Activated CD8-positive, alpha-beta T cell treated with anti-CD3 and anti-CD28 coated beads for 36 hours (primary cell): Measurements from ENCODE around the gene AARS2. TPM values are rescaled to one million over a fixed set of nuclear protein-coding genes. Genes with fewer than 3 reads are reported as not detected.

Experiments
- ATAC-seq: fragments of 200-7000 bp; cut with Tn5 transposase; one replicate; pipeline ENCODE4 v1.10.0; 2021; ENCODE audit warnings: mild to moderate bottlenecking, moderate library complexity
- CTCF ChIA-PET: fragments of 350-600 bp; sonication (Branson Sonifier 250); formaldehyde crosslinking; loops from one replicate; lab custom pipeline; 2021; ENCODE audit warnings: antibody characterized with exemption; lab: Charles Lee
- POLR2A ChIA-PET: fragments of 350-600 bp; sonication (Branson Sonifier 250); formaldehyde crosslinking; loops from one replicate; lab custom pipeline; 2021; ENCODE audit warnings: antibody characterized with exemption; lab: Charles Lee
- DNase-seq: peaks from one replicate; pipeline ENCODE4 v3.0.0-alpha.2; 2020
- H3K27ac Mint-ChIP-seq: one replicate; pipeline ENCODE4 v1.8.0; 2021; ENCODE audit warnings: mild to moderate bottlenecking, mixed read lengths
- H3K27me3 Mint-ChIP-seq: one replicate; pipeline ENCODE4 v1.8.0; 2021; ENCODE audit warnings: mixed read lengths
- H3K36me3 Mint-ChIP-seq: one replicate; pipeline ENCODE4 v1.8.0; 2021; ENCODE audit warnings: low read depth, mixed read lengths
- H3K4me1 Mint-ChIP-seq: one replicate; pipeline ENCODE4 v1.8.0; 2021; ENCODE audit warnings: low read depth, mixed read lengths
- H3K4me3 Mint-ChIP-seq: one replicate; pipeline ENCODE4 v1.8.0; 2021; ENCODE audit warnings: mild to moderate bottlenecking, moderate library complexity, mixed read lengths
- H3K9me3 Mint-ChIP-seq: one replicate; pipeline ENCODE4 v1.8.0; 2021; ENCODE audit warnings: mixed read lengths
- intact Hi-C: fragments of 100-400 bp; cut with micrococcal nuclease; formaldehyde crosslinking; loops from one replicate; pipeline ENCODE4 v1.10.0; 2022
- total RNA-seq, 2 experiments: library from RNA; stranded (reverse); gene quantifications; one replicate each; pipeline ENCODE4 v1.2.3, GENCODE V29; 2021
- TF ChIP-seq, protein P1 (sequence below): fragments of 200-600 bp; IDR thresholded peaks from one replicate; pipeline ENCODE4 v1.8.0; 2022; ENCODE audit warnings: antibody characterized with exemption, mild to moderate bottlenecking

The AARS2 gene
- total RNA-seq, 2 experiments from 2014 or later, result 16.2 to 16.3 TPM

DNA sequence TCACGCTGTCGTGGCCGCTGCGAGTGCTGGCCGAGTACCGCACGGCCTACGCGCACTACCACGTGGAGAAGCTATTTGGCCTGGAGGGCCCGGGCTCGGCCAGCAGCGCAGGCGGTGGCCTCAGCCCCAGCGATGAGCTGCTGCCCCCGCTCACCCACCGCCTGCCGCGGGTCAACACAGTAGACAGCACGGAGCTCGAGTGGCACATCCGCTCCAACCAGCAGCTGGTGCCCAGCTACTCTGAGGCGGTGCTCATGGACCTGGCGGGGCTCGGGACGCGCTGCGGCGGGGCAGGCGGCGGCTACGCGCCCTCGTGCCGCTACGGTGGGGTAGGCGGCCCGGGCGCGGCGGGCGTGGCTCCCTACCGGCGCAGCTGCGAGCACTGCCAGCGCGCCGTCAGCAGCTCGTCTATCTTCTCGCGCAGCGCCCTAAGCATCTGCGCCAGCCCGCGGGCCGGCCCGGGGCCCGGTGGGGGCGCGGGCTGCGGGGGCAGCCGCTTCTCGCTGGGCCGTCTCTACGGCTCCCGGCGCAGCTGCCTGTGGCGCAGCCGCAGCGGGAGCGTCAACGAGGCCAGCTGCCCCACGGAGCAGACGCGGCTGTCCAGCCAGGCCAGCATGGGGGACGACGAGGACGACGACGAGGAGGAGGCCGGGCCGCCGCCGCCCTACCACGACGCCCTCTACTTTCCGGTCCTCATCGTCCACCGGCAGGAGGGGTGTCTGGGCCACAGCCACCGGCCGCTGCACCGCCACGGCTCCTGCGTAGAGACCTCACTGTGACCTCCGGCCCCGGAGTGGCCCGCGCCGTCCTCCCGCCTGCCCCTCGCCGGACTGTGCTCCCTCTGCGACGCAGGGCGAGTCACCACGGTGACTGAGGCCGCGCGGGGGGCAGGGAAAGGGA lies 37.1 kb downstream of the AARS2 start:
- H3K27me3 Mint-ChIP-seq, result peaks cover 49% of the 10 kb centered on the region
- H3K4me3 Mint-ChIP-seq, result no peak overlapping the region
- ATAC-seq (peak; percentile 78), DNase-seq (peak; percentile 39)
- H3K4me1 Mint-ChIP-seq, result peaks cover 3% of the 10 kb centered on the region
- ChIA-PET POLR2A (interaction anchor here (0.6 to 1.1 kb wide), 3 partner anchors 31 to 893 kb away, joined by 3 read pairs; no protein-coding TSS in a partner anchor), CTCF (interaction anchor here (0.6 to 1.0 kb wide), 5 partner anchors 19 to 179 kb away, joined by 3 to 4 read pairs (median 3); no protein-coding TSS in a partner anchor)
- intact Hi-C loops, result no loop called here
- TF ChIP-seq, protein P1, sequence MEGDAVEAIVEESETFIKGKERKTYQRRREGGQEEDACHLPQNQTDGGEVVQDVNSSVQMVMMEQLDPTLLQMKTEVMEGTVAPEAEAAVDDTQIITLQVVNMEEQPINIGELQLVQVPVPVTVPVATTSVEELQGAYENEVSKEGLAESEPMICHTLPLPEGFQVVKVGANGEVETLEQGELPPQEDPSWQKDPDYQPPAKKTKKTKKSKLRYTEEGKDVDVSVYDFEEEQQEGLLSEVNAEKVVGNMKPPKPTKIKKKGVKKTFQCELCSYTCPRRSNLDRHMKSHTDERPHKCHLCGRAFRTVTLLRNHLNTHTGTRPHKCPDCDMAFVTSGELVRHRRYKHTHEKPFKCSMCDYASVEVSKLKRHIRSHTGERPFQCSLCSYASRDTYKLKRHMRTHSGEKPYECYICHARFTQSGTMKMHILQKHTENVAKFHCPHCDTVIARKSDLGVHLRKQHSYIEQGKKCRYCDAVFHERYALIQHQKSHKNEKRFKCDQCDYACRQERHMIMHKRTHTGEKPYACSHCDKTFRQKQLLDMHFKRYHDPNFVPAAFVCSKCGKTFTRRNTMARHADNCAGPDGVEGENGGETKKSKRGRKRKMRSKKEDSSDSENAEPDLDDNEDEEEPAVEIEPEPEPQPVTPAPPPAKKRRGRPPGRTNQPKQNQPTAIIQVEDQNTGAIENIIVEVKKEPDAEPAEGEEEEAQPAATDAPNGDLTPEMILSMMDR, result no peak
- no peaks in the 10 kb centered on the region for H3K36me3 Mint-ChIP-seq
- no peaks in the 10 kb centered on the region for H3K9me3 Mint-ChIP-seq
- H3K27ac Mint-ChIP-seq, result no peak overlapping the region

DNA sequence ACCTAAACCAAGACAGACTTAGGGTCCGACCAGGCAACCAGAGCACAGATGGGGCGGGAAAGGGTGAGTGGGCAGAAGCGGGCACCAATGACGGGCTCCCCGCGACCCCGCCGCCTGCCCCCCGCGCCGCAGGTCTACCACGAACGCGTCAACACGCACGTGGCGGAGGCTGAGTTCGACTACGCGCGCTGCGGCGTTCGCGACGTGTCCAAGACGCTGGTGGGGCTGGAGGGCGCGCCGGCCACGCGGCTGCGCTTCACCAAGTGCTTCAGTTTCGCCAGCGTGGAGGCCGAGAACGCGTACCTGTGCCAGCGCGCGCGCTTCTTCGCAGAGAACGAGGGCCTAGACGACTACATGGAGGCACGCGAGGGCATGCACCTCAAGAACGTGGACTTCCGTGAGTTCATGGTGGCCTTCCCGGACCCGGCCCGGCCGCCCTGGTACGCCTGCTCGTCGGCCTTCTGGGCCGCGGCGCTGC lies 37.8 kb downstream of the AARS2 start:
- TF ChIP-seq, protein P1, result no peak
- Mint-ChIP-seq H3K4me3 (no peak overlapping the region), H3K36me3 (no peaks in the 10 kb centered on the region), H3K27me3 (peaks cover 50% of the 10 kb centered on the region), H3K9me3 (no peaks in the 10 kb centered on the region), H3K4me1 (peaks cover 4% of the 10 kb centered on the region), H3K27ac (no peak overlapping the region)
- ATAC-seq, result no peak
- DNase-seq, result no peak
- intact Hi-C loops, result no loop called here
- CTCF ChIA-PET, result interaction anchor here (1.0 kb wide), 1 partner anchor 20 kb away, joined by 3 read pairs; no protein-coding TSS in a partner anchor
- POLR2A ChIA-PET, result interaction anchor here (0.6 to 1.1 kb wide), 4 partner anchors 30 to 892 kb away, joined by 3 read pairs; no protein-coding TSS in a partner anchor

DNA sequence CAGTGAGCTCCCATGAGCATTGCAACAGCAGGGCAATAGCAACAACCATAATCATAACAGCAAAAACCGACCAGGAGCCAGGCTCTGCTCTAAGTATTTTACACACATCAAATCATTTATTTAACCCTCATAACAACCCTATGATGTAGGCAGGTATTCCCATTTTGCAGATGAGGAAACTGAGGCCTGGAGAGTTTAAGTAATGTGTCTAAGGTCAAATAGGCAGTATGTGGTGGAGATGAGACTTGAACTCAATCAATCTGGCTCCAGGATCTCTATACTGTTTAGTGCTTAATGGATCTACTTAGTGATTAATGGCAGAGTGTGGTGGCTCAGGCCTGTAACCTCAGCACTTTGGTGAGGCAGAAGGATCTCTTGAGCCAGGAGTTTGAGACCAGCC lies 39.5 kb downstream of the AARS2 start:
- intact Hi-C loops, result no loop called here
- no peak for ATAC-seq
- H3K4me1 Mint-ChIP-seq, result peaks cover 8% of the 10 kb centered on the region
- H3K27me3 Mint-ChIP-seq, result peaks cover 57% of the 10 kb centered on the region
- no peaks in the 10 kb centered on the region for H3K36me3 Mint-ChIP-seq
- ChIA-PET POLR2A (interaction anchor here (0.7 to 1.4 kb wide), 3 partner anchors 12 to 27 kb away, joined by 3 to 5 read pairs (median 4); partner anchors contain the start of gene HSP90AB1), CTCF (no interaction called here)
- DNase-seq, result no peak
- H3K27ac Mint-ChIP-seq, result no peak overlapping the region
- H3K4me3 Mint-ChIP-seq, result no peak overlapping the region
- no peaks in the 10 kb centered on the region for H3K9me3 Mint-ChIP-seq
- TF ChIP-seq, protein P1, result no peak

DNA sequence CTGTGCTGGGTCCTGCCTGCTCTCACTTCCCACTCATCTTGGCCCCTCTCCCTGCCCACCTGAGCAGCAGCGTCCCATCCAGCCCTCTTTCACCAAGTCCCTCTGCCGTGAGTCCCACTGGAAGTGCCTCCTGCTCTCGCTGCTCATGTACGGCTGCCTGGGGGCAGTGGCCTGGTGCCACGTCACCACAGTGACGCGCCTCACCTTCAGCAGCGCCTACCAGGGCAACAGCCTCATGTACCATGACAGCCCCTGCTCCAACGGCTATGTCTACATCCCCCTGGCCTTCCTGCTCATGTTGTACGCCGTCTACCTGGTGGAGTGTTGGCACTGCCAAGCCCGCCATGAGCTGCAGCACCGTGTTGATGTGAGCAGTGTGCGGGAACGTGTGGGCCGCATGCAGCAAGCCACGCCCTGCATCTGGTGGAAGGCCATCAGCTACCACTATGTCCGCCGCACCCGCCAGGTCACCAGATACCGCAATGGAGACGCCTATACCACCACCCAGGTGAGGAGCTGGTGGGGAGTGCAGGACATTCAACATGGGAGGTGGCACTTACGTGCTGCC lies 40.1 kb downstream of the AARS2 start:
- Mint-ChIP-seq H3K27ac (no peak overlapping the region), H3K4me3 (no peak overlapping the region), H3K4me1 (peaks cover 8% of the 10 kb centered on the region), H3K36me3 (no peaks in the 10 kb centered on the region), H3K9me3 (no peaks in the 10 kb centered on the region), H3K27me3 (peaks cover 58% of the 10 kb centered on the region)
- POLR2A ChIA-PET, result interaction anchor here (1.4 kb wide), 1 partner anchor 26 kb away, joined by 5 read pairs; the partner anchor contains the start of gene HSP90AB1
- DNase-seq, result no peak
- CTCF ChIA-PET, result no interaction called here
- TF ChIP-seq, protein P1, result no peak
- intact Hi-C loops, result no loop called here
- no peak for ATAC-seq
